ENCODE measurements around the gene PLD6.
"Not testable (repeated sequence)": the region's sequence is repeated elsewhere in the genome, so short reads cannot be mapped to it uniquely, and the experiment has no call there.

PLD6 gene, protein sequence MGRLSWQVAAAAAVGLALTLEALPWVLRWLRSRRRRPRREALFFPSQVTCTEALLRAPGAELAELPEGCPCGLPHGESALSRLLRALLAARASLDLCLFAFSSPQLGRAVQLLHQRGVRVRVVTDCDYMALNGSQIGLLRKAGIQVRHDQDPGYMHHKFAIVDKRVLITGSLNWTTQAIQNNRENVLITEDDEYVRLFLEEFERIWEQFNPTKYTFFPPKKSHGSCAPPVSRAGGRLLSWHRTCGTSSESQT

DNA sequence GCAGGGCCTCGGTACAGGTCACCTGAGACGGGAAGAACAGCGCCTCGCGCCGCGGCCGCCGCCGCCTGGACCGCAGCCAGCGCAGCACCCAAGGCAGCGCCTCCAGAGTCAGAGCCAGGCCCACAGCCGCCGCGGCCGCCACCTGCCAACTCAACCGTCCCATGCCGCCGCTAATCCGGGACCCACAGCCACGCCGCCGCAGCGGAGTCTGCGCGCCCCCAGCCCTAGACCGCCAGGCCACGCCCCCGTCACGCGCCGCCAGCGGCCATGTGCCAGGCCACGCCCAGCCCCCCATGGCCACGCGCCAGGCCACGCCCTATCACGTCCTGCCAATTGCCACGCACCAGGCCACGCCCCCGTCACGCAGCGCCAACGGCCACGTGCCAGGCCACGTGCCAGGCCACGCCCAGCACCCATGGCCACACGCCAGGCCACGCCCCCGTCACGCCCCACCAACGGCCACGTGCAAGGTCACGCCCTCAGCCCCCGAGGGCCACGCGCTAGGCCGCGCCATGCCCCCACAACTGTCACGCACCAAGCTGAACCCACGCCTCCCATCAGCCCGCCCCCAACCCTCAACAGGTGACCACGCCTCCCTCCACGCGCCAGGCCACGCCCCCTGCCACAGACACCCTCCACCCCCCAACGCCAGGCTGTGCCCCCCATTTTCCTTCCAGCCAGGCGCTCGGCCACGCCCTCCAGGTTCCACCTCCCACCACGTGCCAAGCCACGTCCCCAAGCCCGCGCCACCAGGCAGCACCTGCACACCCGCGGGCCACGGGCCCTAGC is at the start of gene PLD6:
Gene PLD6, minus strand, starts transcription at position 210 of the 789 bp plus-strand sequence. Its CDS starts 47 bp downstream, at position 163.
- DNase-seq (ENCODE audit: low read depth) = peak; percentile 88

DNA sequence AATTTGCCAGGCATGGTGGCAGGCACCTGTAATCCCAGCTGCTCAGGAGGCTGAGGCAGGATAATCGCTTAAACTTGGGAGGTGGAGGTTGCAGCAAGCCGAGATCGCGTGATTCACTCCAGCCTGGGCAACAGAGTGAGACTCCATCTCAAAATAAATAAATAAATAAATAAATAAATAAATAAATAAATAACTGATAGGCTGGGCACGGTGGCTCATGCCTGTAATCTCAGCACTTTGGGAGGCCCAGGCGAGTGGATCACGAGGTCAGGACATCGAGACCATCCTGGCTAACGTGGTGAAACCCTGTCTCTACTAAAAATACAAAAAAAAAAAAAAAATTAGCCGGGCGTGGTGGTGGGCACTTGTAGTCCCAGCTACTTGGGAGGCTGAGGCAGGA is 49.6 kb upstream of the PLD6 start:
- not testable (repeated sequence) for DNase-seq (ENCODE audit: low read depth)

DNA sequence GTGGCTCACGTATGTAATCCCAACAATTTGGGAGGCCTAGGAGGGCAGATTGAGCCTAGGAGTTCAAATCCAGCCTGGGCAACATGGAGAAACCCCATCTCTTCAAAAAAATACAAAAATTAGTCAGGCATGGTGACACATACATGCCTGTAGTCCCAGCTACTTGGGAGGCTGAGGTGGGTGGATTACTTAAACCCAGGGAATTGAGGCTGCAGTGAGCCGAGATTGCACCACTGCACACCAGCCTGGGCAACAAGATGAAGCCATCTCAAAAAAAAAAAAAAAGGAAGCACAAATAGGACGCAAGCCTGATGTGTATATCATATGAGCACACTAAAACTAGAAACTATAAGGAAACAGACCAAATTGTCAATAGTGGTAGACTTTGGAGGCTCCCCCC is 47.9 kb upstream of the PLD6 start:
- no peak for DNase-seq (ENCODE audit: low read depth)

DNA sequence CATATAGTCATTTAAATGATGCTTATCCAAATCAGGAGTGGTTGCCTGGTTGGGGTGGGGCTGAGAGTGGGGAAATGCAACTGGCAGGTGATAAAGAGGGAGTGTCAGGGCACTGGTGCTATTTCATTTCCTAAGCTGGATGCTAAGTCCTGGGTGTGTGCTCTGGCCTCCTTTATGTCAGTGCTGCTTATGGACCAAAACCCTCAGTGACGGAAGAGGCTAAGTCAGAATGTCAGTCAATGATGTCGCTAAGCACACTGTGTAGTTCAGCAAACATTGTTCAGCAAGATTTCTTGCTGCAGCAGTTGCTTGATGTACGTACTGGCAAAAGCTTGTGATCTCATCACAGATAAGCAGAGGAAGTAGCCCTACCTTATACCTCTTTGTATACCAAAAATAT is 47.3 kb upstream of the PLD6 start:
- no peak for DNase-seq (ENCODE audit: low read depth)

DNA sequence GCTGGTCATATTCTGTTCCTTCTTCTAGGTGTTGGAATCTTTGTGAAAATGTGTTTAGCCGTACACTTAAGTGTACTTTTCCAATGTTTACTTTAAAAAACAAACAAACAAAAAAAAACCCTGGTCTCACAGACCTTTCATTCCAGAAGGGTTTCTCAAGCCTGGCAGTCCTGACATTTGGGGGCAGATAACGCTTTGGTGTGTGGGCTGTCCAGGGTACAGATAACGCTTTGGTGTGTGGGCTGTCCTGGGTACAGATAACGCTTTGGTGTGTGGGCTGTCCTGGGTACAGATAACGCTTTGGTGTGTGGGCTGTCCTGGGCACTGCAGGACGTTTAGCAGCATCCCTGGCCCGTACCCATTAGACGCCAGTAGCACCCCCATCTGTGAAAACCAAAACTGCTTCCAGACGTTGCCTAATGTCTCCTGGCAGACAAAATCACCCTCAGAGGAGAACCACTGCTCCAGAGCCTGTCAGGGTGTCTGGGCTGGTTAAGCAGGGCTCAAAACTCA is 46.1 kb upstream of the PLD6 start:
- DNase-seq (ENCODE audit: low read depth) = no peak

DNA sequence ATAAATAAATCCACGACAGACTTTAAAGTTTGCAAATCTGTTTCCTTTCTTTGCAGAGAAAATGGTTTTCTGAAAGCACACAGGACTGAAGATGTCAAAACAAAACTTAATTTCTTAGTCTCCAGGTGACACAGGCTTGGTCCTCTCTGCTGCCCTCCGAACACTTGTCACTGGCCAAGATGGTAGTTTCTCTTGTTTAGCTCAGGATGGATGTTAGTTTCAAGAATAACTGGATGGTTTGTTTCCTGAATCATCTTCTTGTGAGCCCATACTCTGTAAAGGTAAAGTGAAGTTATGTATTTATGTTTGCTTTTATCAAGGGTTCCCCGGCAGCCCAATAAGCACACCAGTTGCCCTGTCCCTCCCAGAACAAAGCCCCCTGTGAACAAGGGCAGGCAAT is 40.7 kb upstream of the PLD6 start:
- no peak for DNase-seq (ENCODE audit: low read depth)

DNA sequence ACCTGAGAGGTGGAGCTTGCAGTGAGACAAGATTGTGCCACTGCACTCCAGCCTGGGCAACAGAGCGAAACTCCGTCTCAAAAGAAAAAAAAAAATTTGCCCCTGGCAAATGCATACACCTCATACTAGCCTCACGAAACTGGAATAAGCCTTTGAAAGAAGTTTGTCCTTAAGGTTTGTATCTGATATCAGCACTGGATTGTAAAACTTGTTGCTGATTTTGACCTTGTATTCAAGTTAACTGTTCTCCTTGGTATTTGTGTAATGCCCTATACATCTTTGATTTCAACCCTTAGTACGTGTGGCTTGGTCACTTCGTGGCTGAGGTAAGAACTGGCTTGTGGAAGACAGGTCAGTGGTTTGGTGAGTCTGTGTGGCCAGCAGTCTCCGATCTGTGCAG is 37.0 kb upstream of the PLD6 start:
- DNase-seq (ENCODE audit: low read depth) = no peak

DNA sequence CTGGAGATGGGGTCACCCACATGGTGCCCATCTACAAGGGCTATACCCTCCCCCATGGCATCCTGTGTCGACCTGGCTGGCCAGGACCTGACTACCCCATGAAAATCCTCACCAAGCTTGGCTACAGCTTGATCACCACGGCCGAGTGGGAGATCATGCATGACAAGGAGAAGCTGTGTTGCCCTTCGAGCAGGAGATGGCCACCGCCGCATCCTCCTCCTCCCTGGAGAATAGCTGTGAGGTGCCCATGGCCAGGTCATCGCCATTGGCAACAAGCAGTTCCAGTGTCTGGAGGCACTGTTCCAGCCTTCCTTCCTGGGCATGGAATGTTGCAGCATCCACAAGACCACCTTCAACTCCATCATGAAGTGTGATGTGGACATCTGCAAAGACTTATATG is 36.1 kb upstream of the PLD6 start:
- DNase-seq (ENCODE audit: low read depth) = no peak

DNA sequence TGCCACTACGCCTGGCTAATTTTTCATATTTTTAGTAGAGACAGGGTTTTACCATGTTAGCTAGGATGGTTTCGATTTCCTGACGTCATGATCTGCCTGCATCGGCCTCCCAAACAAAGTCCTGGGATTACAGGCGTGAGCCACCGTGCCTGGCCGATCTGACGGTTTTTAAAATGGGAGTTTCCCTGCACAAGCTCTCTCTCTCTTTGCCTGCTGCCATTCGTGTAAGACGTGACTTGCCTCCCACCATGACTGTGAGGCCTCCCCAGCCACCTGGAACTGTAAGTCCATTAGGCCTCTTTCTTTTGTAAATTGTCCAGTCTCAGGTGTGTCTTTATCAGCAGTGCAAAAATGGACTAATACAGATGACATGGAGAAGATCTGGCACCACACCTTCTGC is 35.5 kb upstream of the PLD6 start:
- no peak for DNase-seq (ENCODE audit: low read depth)

DNA sequence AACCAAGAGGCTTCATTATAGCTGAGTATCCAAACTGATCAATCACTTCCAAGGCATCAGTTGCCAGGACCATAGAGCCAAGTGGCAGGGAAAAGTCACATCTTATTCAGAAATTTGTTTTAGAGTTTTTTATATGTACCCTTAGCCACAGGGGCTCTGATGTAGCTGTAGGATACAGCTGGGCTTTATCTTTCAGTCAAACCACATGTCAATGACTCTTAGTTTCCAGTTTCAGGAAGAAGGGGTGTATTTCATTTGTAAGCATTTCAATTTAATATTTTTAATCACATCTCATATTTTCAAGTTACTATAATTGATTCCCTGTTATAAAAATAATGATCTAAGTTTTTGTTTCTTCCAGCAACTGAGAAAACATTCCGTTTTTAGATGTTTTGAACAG is 33.7 kb upstream of the PLD6 start:
- DNase-seq (ENCODE audit: low read depth) = no peak

DNA sequence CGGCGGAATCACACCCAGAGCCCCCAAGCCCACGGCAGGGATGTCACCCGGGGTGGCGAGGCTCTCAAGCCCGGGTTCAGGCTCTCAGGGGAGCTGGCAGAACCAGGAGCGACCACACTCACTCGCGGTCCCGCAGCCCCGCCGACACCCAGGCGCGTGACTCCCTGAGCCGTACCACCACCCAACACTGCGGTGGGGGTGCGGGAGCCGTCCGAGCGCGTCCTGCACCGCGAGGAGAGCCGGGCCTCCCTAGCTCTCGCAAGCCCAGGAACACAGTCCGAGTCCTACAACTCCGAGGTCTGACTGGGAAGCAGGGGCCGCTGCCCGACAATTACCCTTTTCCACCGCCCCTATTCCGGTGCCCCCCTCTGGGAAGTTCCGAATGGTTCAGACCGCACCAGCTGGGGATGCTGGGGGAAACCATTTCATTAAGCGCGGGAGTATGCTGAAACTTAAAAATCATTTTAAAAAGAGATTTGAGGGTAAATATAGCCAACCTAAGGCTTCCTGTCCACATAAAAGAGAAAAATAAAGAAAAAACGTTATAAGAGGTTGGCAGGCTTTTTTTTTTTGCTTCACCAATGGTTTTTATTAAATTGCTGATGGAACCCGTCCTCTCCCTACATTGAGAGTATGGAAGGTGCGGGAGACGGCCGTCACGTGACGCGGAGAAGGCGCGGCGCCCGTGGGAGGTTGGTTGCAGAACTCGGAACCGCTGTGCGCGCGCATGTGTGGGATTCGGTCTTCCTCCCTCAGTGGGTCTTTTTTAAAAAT is 31.1 kb upstream of the PLD6 start, which contains the start of gene FLCN:
Gene FLCN, minus strand, starts transcription at position 143 of the 774 bp plus-strand sequence. CDS start 9,031 bp downstream, outside the sequence.
- DNase-seq (ENCODE audit: low read depth) = peak; percentile 84

DNA sequence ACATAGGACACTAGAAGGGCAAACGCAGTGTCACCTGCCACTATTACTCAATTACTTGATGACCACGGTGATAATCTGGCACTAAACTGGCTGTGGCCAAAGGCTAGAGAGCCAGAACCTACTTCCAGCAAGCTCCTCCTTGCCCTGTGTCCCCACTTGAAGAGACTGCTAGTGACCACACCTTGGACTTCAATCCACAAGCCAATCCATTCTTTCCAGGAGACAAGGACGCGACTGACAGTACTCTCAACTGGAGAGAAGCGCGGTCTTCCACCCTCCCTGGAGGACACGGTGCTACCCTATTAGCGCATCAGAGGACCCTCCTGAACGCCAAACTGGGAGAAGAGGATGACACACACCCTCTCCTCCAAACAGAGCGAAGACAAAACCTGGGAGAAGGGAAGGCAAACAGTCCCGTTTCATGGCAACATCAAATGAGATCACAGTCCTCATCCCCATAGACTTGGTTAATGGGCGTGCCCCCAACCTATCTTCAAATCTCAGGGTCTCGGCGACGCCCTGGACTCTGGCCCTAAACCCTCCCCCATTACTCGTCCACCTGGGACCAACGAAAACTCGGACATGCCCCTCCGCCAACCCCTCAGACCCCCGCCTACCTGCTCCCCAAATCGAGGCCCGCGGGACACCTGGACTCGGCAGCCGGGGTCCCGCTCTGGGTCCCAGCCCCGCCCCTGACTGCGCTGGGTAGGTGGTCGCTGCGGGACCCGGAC is 30.3 kb upstream of the PLD6 start:
- DNase-seq (ENCODE audit: low read depth) = no peak

DNA sequence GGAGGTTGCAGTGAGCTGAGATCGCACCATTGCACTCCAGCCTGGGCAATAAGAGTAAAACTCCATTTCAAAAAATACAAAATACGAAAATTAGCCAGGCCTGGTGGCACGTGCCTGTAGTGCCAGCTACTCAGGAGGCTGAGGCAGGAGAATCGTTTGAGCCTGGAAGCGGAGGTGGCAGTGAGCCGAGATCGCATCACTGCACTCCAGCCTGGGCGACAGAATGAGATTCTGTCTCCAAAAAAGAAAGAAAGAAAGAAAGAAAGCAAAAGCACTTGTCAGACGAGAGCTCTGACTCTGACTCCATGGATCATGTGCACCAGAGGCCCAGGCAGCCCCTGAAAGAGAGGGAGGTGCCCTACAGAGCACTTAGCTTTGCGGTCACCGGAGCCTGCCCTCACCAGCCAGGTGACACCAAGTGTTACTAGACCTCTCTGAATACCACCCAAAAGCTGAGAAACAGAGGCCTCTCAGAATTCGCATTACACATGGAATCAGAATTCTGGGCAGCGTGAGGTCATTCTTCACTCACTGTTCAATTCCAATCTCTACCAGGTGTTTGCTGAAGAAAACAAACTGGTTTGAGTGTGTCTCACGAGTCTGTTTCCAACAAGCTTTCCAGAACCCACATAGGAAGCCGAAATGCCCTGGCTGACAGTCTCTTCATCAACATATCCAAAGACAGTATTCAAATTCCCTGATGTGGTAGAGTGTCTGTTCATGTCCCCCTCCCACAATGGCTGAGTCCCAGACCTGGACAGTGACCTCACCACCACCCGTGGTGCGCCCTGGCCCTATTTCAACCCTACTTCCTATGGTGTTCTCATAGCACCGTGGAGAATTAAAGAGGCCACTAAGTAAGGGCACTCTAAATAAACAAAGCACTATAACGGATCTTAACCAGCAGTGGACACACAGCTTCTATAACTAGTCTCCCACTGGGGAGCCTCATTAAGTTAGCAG is 29.4 kb upstream of the PLD6 start:
- DNase-seq (ENCODE audit: low read depth) = no peak

DNA sequence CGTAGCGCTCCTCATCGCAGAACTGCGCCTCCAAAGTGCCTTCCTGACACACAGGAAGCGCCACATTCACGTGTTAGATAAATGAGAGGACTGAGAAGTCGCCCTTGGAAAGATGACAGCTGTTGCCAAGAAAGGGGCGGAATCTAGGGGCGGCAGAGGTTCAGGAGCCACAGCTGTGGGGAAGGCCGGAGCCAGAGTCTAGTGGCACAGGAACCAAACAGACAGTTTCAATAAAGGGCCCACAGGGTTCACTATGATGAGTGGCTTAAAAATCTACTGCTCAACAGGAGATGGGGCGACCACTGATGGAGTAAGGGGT is 26.1 kb upstream of the PLD6 start:
- DNase-seq (ENCODE audit: low read depth) = no peak

DNA sequence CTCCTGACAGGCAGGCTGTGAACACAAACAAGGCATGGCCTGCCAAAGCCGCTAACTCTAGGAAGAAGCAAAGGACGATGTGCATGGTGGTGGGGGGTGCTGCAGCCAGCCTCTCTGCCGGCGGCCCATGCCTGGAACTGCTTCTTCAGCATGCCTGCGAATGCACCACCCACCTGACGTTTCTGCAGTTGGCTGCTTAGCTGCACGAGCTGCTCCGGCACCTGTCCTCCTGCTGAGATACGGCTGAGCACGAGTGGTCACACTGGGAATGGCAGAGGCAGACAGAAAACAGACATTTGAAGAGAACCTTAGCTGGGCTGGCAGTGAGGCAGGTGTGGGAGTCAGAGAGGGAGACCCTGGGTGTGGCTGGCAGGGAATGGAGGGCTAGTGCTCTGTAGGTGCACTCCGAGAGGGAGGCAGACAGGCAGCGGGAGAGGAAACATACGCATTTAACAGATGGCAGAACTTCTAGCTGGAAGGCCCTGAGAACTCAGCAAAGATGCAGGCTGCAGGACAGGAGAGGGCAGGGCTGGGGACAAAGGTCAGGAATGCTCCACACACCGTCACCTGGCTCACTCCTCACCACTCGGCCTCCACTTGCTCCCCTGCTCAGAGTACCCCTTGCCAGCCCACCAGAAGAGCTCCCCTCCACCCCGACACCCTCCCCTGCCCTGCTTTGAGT is 25.6 kb upstream of the PLD6 start:
- DNase-seq (ENCODE audit: low read depth) = no peak

DNA sequence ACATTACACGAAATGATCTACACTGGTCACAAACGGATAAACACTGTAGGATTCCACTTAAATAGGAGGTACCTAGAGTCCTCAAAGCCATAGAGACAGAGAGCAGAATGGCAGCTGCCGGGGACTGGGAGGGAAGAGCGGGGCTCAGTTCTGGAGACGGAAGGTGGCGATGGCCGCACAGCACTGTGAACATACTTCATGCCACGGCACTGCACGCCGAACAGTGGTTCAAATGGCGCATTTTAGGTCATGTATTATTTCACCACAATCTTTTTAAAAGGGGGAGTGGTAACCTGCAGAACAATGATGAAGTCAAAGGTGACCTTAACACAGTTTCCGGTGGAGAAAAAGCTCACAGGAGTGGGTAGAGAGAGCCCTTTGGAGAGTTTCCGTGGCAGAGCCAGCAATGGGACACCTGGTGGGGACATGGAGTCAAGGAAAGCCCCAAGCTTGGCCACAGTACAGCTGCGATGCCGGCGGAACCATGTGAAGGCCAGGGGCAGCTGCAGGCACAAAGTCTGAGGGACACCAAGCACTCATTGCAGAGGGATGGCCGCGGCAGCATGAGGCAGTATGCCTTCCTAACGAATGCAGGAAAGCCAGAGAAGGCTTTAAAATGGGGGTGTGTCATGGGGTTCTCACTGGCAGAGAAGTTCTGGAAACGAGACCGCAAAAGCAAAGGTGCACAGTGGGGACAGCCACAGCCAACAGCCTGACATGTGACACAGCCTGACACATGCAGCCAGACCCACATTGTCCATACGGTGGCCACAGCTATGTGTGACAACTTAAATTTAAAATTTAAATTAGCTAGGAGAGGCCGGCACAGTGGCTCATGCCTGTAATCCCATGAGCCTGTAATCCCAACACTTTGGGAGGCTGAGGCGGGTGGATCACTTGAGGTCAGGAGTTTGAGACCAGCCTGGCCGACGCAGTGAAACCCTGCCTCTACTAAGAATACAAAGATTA is 23.6 kb upstream of the PLD6 start:
- DNase-seq (ENCODE audit: low read depth) = no peak

DNA sequence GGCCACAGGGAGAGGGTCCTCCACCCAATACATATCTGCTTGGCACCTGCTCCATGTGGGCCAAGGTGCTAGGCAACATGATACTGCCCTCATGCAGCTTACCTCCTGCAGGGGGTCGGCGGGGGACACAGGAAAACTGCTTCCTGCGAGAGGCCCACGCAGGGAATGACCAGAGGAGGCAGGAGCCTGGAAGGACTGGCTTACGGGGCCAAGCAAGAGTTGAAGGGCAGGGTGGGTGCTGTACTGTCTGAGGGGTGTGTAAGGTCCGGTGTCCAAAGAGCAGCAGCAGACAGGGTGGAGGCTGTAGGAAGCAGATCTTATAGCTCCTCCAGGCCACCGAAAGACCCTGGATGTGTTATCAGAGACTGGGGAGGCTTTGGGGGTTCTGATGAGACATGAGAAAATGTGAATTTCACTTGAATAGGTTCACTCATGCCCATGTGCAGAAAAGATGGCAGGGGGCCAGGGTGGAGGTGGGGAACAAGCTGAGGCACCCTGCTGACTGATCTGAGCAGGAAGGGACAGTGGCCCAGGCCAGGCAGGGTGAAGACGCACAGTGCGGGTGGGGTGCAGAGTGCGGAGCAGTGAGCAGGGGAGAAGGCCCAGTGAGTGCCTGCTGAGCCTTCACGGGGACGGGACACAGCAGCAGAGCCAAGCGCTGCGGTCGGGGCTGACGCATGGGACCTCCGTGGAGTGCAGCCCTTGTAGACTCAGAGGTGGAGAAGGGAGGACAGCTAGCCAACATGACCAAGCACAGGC is 22.6 kb upstream of the PLD6 start:
- DNase-seq (ENCODE audit: low read depth) = no peak
